Myometrial cell (primary cell): Measurements from ENCODE around the gene ZFP91. TPM values are rescaled to one million over a fixed set of nuclear protein-coding genes. Genes with fewer than 3 reads are reported as not detected.

Source experiments
- total RNA-seq: library from RNA; depleted of rRNA; stranded (reverse); fragments of >200 nt; gene quantifications from 2 replicates; pipeline ENCODE4 v1.2.3, GENCODE V29; 2015

The ZFP91 gene
- 29.7 and 40.9 TPM in 2 replicates for total RNA-seq

GRCh38 chr11:58578635-58579191, at the start of gene ZFP91:
Gene ZFP91 (plus strand): TSS chr11:58579063. CDS start chr11:58579282, 219 bp downstream.

GRCh38 chr11:58575377-58576020, 3.4 kb upstream of the ZFP91 start, which contains the start of gene LPXN:
Gene LPXN (minus strand): TSS chr11:58575856. CDS start chr11:58575772, 84 bp downstream.

GRCh38 chr11:58622344-58622743, 43.5 kb downstream of the ZFP91 start, which contains the start of gene CNTF:
Gene CNTF (plus strand): TSS chr11:58622665. CDS start chr11:58622753, 88 bp downstream.

Other genes starting within 250 kb of the ZFP91 start
- not detected in 2 replicates for gene OR5B17, start 220.0 kb upstream of the ZFP91 start, total RNA-seq
- not detected in 2 replicates for gene OR5B3, start 172.2 kb upstream of the ZFP91 start, total RNA-seq
- gene OR5B2, start 150.9 kb upstream of the ZFP91 start, total RNA-seq, result not detected in 2 replicates
- not detected in 2 replicates for gene OR5B12, start 136.8 kb upstream of the ZFP91 start, total RNA-seq
- not detected in 2 replicates for gene OR5B21, start 71.0 kb upstream of the ZFP91 start, total RNA-seq
- gene LPXN, start 3.2 kb upstream of the ZFP91 start, total RNA-seq, result 11.0 and 15.1 TPM in 2 replicates
- gene CNTF, start 43.6 kb downstream of the ZFP91 start, total RNA-seq, result 0.71 TPM in 1 of 2 replicates, not detected in the other
- not detected in 2 replicates for gene GLYAT, start 152.9 kb downstream of the ZFP91 start, total RNA-seq